GM12874 (cell line): ENCODE measurements around the gene HSD17B8.

Source experiments
- TF ChIP-seq, protein P1 (sequence below): IDR thresholded peaks from 2 replicates; pipeline ENCODE4 v1.5.1; 2011; ENCODE audit warnings: low read depth, mild to moderate bottlenecking, control low read depth, low read length, moderate library complexity; ENCODE audit not compliant: insufficient read depth

HSD17B8 gene

DNA sequence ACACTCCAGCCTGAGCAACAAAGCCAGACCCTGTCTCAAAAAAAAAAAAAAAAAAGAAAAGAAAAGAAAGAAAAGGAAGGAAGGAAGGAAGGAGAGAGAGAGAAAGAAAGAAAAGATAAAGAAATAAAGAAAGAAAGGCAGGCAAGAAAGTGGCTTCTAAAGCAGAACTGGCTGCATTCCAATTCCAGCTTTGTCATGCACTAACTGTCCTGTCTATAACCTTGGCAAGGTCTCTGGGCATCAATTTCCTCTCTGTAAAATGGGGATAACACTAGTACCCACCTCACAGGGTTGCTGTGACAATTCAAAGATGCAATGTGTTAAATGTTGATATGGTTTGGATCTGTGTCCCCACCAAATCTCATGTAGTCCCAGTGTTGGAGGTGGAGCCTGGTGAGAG, 31.9 kb downstream of the HSD17B8 start:
- TF ChIP-seq, protein P1, sequence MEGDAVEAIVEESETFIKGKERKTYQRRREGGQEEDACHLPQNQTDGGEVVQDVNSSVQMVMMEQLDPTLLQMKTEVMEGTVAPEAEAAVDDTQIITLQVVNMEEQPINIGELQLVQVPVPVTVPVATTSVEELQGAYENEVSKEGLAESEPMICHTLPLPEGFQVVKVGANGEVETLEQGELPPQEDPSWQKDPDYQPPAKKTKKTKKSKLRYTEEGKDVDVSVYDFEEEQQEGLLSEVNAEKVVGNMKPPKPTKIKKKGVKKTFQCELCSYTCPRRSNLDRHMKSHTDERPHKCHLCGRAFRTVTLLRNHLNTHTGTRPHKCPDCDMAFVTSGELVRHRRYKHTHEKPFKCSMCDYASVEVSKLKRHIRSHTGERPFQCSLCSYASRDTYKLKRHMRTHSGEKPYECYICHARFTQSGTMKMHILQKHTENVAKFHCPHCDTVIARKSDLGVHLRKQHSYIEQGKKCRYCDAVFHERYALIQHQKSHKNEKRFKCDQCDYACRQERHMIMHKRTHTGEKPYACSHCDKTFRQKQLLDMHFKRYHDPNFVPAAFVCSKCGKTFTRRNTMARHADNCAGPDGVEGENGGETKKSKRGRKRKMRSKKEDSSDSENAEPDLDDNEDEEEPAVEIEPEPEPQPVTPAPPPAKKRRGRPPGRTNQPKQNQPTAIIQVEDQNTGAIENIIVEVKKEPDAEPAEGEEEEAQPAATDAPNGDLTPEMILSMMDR = no peak

DNA sequence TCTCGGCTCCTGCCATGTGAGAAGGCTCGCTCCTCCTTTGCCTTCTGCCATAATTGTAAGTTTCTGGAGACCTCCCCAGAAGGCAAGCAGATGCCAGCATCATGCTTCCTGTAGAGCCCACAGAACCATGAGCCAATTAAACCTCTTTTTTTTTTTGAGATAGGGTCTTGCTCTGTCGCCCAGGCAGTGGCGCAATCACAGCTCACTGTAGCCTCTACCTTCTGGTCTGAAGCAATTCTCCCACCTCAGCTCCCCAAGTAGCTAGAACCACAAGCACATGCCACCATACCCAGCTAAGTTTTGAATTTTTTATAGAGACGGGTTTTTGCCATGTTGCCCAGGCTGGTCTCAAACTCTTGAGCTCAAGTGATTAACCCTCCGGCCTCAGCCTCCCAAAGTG, 32.4 kb downstream of the HSD17B8 start:
- TF ChIP-seq, protein P1 = no peak

DNA sequence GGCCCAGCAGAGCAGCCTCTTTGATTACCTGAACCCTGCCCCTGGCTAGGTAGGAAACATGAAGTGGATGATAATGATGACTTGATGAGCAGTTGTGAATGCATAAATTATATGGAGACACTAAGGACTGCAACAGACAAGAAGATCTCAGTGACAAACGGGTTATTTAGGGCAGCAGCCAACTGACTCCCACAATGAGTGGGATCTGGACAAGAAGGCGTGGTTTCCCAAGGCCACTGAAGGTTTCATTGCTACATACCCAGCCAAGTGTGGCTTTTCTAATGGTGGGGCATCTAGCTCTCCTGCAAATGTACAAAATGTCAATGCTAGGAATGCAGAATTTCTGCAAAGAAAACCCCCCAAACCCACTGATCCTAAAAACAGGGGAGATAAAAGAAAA, 33.3 kb downstream of the HSD17B8 start:
- TF ChIP-seq, protein P1 = no peak

DNA sequence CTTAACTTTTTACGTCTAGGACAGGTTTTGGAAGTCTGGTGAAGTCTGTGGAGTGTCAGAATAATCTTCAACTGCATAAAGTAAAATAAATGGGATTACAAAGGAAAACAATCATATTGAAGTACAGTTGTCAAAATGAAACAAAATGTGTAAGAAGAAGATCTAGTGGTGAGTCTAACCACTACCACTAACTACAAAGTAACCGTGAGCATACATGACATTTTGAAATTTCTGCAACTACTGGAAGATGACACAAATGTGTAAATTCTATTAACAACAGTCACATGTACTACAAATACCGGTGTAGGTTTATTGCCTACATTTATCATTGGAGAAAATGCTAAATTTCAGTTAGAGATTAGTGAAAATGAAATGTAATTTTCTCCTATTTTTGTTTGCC, 37.5 kb downstream of the HSD17B8 start:
- TF ChIP-seq, protein P1 = no peak

DNA sequence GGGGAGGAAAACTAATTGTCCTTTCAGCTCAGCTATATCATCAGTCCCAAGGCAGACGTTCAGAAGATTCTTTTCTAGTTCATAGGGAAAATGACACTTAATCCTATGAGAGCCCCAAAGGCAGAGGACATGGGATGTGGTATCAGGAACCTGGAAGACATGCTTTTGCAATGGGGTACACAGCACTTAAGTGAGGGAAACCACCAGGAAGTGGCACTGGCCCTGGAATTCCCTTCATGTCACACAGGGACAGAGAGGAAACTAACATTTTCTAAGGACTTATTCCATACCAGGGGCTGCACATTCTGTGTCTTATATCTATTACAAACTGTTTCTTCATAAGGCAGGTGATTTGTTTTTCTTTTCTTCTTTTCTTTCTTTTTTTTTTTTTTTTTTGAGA, 39.0 kb downstream of the HSD17B8 start:
- TF ChIP-seq, protein P1 = no peak

DNA sequence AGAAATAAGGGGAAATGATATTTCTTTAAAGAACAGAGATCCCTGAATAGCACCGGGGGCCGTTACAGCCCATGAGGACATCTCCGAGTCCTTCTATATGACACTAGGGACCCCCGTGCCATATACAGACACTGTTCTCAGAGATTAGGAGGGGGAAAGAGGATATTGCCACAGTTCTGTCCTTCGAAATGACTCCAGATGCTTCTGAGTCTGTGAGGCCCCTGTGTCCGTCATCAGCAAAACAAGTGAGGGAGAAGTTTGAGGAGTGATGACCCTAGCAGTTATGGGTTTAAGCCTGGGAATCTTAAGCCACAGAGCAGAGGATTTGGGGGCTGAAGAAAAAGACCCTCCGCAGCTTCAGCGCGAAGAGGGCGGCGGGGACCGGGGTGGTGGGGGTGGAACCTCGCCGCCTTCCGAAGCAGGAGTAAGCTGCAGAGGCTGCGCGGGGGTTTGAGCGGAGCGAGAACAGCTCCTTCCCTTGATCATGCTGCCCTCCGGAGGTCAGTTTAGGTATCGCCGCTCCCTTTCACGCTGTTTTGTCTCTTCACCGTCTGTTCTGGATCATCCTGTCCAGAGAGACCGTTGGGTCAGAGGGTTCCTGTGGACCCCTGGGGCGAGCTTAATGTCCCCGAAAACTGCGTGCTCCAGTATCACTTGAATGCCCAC, 43.7 kb downstream of the HSD17B8 start:
- TF ChIP-seq, protein P1 = peak; percentile 93

DNA sequence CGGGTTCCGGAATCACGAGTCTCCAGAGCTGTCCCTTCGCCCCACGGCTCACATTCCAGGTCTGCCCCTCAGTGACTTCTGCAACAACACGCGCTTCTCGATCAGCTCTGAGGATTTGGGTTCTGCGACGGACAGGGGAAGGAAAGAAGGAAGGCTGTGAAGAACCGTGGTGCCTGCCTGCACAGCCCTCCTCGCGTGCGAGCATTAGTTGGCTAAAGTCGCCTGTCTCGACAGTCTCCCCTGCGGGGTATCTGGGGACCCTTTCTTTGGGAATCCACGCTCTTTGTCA, 44.1 kb downstream of the HSD17B8 start:
- TF ChIP-seq, protein P1 = no peak
